ENCODE measurements around the gene NRXN3. TPM values are rescaled to one million over a fixed set of nuclear protein-coding genes. Genes with fewer than 3 reads are reported as not detected.

NRXN3 gene
- total and polyA plus RNA-seq, 2 experiments from 2014 or later: 1.0 to 1.8 TPM

- TF ChIP-seq REST (IDR thresholded peaks at IDR 0.05; ENCODE audit: unreplicated experiment) (no peak), CTCF (conservative IDR thresholded peaks at IDR 0.05; ENCODE audit: low read depth in 2 of 2) (no peak), JUNB (IDR thresholded peaks at IDR 0.05; ENCODE audit: unreplicated experiment) (no peak), EZH2phosphoT487 (IDR thresholded peaks at IDR 0.05; ENCODE audit: unreplicated experiment) (no peak), ETS1 (IDR thresholded peaks at IDR 0.05) (no peak), STAT1 (IDR thresholded peaks at IDR 0.05; ENCODE audit: unreplicated experiment) (no peak)
Observed at GRCh38 chr14:78978896-78979295, 808.7 kb downstream of the NRXN3 start (continued).

GRCh38 chr14:78982551-78982950 is 812.4 kb downstream of the NRXN3 start:
- DNase-seq (ENCODE audit: low spot score) (no peak), ATAC-seq (no peak)
- Histone ChIP-seq H2AFZ (no peak overlapping the region), H3K27ac (ENCODE audit: low read depth) (no peak overlapping the region), H3K4me1 (ENCODE audit: insufficient read depth) (peaks cover 30% of the 10 kb centered on the region), H3K79me2 (replicated peaks; ENCODE audit: insufficient read depth) (no peaks in the 10 kb centered on the region), H4K20me1 (replicated peaks; ENCODE audit: insufficient read depth) (no peaks in the 10 kb centered on the region), H3K4me2 (no peak overlapping the region), H3K9me2 (ENCODE audit: insufficient read depth) (no peaks in the 10 kb centered on the region), H3K4me3 (no peak overlapping the region), H3K27me3 (ENCODE audit: insufficient read depth) (peaks cover 12% of the 10 kb centered on the region; the same call in 1 of the 2 replicates), H3K36me3 (ENCODE audit: insufficient read depth) (peaks cover 5% of the 10 kb centered on the region; the same call in 1 of the 2 replicates), H3F3A (replicated peaks; ENCODE audit: low read depth) (no peaks in the 10 kb centered on the region)
- no peaks in the 10 kb centered on the region for H3K36me3 Mint-ChIP-seq (ENCODE audit: low read depth)
- no peak overlapping the region for H3K4me3 Mint-ChIP-seq
- no peak overlapping the region; the same call in 1 of the 2 replicates for H3K27ac Mint-ChIP-seq
- H3K27me3 Mint-ChIP-seq (ENCODE audit: insufficient read depth, low read depth, poor library complexity): peaks cover 6% of the 10 kb centered on the region
- 0 out of 3 replicates have a peak, but pooled peaks cover 2% of the 10 kb centered on the region for H3K9me3 Mint-ChIP-seq
- H3K4me1 Mint-ChIP-seq: peaks cover 9% of the 10 kb centered on the region
- TF ChIP-seq ETS1 (IDR thresholded peaks at IDR 0.05) (no peak), JUNB (IDR thresholded peaks at IDR 0.05; ENCODE audit: unreplicated experiment) (no peak), ZNF331 (CRISPR knock-in tag; IDR thresholded peaks at IDR 0.05; ENCODE audit: low read depth) (no peak), POLR2AphosphoS5 (IDR thresholded peaks at IDR 0.05; ENCODE audit: low read depth) (no peak), ZNF114 (CRISPR knock-in tag; IDR thresholded peaks at IDR 0.05) (no peak), REST (IDR thresholded peaks at IDR 0.05; ENCODE audit: unreplicated experiment) (no peak), EZH2phosphoT487 (IDR thresholded peaks at IDR 0.05; ENCODE audit: unreplicated experiment) (no peak), CREB1 (CRISPR knock-in tag; IDR thresholded peaks at IDR 0.05; ENCODE audit: low read depth) (no peak), EZH2 (IDR thresholded peaks at IDR 0.05; ENCODE audit: low read depth, unreplicated experiment) (no peak), CTCF (conservative IDR thresholded peaks at IDR 0.05; ENCODE audit: low read depth in 2 of 2) (no peak), NANOG (IDR thresholded peaks at IDR 0.05; ENCODE audit: borderline replicate concordance) (no peak)

All from GM23338 (cell line).